Neural crest cell (in vitro differentiated cells): Measurements from ENCODE around the gene MC3R. TPM values are rescaled to one million over a fixed set of nuclear protein-coding genes. Genes with fewer than 3 reads are reported as not detected.
A peak's percentile ranks its signal among the peaks of the same experiment; 100 is the strongest.

Source experiments
- DNase-seq: peaks from one replicate; pipeline ENCODE4 v3.0.0; 2021; ENCODE audit warnings: low read depth, mixed read lengths, low spot score
- H3K27ac Mint-ChIP-seq: one replicate; pipeline ENCODE4 v1.8.0; 2021; ENCODE audit warnings: mild to moderate bottlenecking, mixed read lengths; ENCODE audit not compliant: unreplicated experiment
- H3K27me3 Mint-ChIP-seq: 2 replicates; pipeline ENCODE4 v1.8.0; 2021; ENCODE audit warnings: low read depth, mild to moderate bottlenecking, mixed read lengths
- H3K36me3 Mint-ChIP-seq: 2 replicates; pipeline ENCODE4 v1.8.0; 2021; ENCODE audit warnings: low read depth, mild to moderate bottlenecking, mixed read lengths
- H3K4me1 Mint-ChIP-seq: 2 replicates; pipeline ENCODE4 v1.8.0; 2021; ENCODE audit warnings: mixed read lengths
- H3K4me3 Mint-ChIP-seq: one replicate; pipeline ENCODE4 v1.8.0; 2021; ENCODE audit warnings: mild to moderate bottlenecking, mixed read lengths
- H3K9me3 Mint-ChIP-seq: 2 replicates; pipeline ENCODE4 v1.8.0; 2021; ENCODE audit warnings: mixed read lengths
- long read RNA-seq: library from polyadenylated mRNA; unstranded; transcript quantifications from one replicate; pipeline ENCODE4 v2.0.0, GENCODE V29; 2020
- total RNA-seq: library from RNA; stranded (reverse); gene quantifications from 2 replicates; pipeline ENCODE4 v1.2.1, GENCODE V29; 2021
- TF ChIP-seq, protein P1 (sequence below): fragments of 200-600 bp; sonication (generic); conservative IDR thresholded peaks from 2 replicates; pipeline ENCODE4 v1.5.0; 2021; ENCODE audit warnings: antibody characterized with exemption, mild to moderate bottlenecking

MC3R gene
- not detected in 2 replicates for total RNA-seq
- long read RNA-seq: 0 reads

DNA sequence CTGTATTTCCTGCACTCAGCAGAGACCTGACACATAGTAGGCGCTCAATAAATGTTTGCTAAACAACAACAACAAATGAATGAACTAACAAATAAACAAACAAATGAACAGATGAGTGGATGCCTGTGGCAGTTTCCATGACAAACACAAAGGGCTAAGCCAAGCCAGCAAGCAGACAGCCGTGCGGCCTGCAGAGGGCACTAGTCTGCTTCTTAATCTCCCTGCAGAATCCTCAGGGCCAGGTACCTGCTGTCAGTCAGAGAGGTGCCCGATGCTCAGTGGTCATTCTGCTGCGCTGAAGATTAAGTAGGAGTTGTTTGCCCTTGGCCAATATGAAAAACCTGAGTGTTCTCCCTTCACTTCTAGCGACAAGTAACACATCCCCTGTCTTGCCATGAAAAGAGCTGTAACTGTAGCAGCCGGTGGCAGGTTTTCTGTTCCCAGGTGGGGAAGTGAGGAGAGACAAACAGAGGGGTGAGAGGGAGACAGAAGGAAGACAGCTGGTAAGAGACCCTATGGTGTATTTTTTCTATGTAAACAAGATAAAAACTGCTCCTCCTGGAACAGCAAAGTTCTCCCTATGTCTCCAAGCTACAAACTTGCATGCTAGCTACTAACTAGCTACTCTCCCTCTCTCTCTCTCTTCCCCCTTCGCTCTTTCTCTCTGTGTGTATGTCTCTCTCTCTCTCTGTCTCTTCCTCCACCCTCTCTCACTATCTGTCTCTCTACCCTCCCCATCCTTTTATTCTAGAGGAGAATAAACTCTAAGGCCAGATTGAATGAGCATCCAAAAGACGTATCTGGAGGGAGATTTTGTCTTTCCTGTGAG, at the start of gene MC3R:
Gene MC3R, plus strand, starts transcription at position 779 of the 829 bp plus-strand sequence. CDS start 112 bp downstream, outside the sequence.
- Mint-ChIP-seq H3K9me3 (peaks cover 16% of the 10 kb centered on the region), H3K27ac (no peak within 1 kb of the TSS), H3K27me3 (peaks cover 22% of the 10 kb centered on the region), H3K4me1 (no peaks in the 10 kb centered on the region), H3K36me3 (peaks cover 2% of the 10 kb centered on the region), H3K4me3 (no peak within 1 kb of the TSS)
- TF ChIP-seq, protein P1, sequence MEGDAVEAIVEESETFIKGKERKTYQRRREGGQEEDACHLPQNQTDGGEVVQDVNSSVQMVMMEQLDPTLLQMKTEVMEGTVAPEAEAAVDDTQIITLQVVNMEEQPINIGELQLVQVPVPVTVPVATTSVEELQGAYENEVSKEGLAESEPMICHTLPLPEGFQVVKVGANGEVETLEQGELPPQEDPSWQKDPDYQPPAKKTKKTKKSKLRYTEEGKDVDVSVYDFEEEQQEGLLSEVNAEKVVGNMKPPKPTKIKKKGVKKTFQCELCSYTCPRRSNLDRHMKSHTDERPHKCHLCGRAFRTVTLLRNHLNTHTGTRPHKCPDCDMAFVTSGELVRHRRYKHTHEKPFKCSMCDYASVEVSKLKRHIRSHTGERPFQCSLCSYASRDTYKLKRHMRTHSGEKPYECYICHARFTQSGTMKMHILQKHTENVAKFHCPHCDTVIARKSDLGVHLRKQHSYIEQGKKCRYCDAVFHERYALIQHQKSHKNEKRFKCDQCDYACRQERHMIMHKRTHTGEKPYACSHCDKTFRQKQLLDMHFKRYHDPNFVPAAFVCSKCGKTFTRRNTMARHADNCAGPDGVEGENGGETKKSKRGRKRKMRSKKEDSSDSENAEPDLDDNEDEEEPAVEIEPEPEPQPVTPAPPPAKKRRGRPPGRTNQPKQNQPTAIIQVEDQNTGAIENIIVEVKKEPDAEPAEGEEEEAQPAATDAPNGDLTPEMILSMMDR: peak; percentile 65
- DNase-seq: peak; percentile 16

DNA sequence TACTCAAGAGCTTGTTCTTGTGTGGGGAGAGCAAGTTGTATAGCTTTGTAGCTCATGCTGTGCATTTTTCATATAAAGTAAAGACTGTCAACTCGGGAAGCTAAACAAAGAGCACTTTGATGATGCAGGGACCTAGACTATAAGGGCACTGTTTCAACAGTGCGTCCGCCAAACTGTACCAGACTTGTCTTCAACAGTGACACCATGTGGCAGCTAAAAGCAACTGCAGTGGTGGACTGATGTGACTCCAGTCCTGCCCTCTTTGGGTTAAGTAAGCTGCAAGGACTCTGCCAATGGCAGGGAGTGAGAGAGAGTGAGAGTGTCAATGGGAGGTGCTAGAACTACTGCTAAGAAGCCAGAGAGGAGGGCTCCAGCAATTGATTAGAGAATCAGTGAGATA, 48.1 kb upstream of the MC3R start:
- TF ChIP-seq, protein P1: peak; percentile 47
- H3K4me3 Mint-ChIP-seq: no peak overlapping the region
- no peaks in the 10 kb centered on the region for H3K27me3 Mint-ChIP-seq
- no peak for DNase-seq
- H3K27ac Mint-ChIP-seq: no peak overlapping the region
- peaks cover 25% of the 10 kb centered on the region for H3K9me3 Mint-ChIP-seq
- peaks cover 12% of the 10 kb centered on the region for H3K36me3 Mint-ChIP-seq
- no peaks in the 10 kb centered on the region for H3K4me1 Mint-ChIP-seq

GRCh38 chr20:56202493-56203077, 45.9 kb upstream of the MC3R start:
- H3K9me3 Mint-ChIP-seq: peaks cover 22% of the 10 kb centered on the region
- peaks cover 12% of the 10 kb centered on the region for H3K36me3 Mint-ChIP-seq
- no peak overlapping the region for H3K4me3 Mint-ChIP-seq
- H3K27me3 Mint-ChIP-seq: no peaks in the 10 kb centered on the region
- H3K4me1 Mint-ChIP-seq: no peaks in the 10 kb centered on the region
- H3K27ac Mint-ChIP-seq: no peak overlapping the region
- TF ChIP-seq, protein P1: peak; percentile 30
- DNase-seq: no peak

DNA sequence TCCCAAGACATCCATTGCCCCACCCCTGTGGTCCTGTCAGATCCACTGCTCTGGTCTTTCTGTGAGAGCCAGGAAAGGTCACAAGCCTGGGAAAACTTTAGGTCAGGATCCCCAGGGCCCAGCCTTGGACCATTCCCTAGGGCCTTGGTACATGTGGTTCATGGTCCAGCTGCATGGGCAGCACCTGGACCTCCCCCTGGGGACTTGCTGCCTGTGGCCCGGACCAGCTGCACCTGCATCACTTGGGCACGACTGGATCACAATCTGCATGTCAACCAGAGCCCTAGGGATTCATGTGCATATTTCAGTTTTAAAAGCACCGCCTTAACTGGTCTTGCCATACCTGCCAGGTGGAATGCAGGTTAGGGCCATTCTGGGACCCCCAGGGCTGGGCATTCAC, 44.3 kb upstream of the MC3R start:
- H3K27me3 Mint-ChIP-seq: no peaks in the 10 kb centered on the region
- TF ChIP-seq, protein P1: no peak

GRCh38 chr20:56205346-56205745, 43.2 kb upstream of the MC3R start:
- H3K27ac Mint-ChIP-seq: no peak overlapping the region
- no peaks in the 10 kb centered on the region for H3K27me3 Mint-ChIP-seq
- DNase-seq: no peak
- no peaks in the 10 kb centered on the region for H3K4me1 Mint-ChIP-seq
- TF ChIP-seq, protein P1: no peak
- H3K4me3 Mint-ChIP-seq: no peak overlapping the region
- peaks cover 6% of the 10 kb centered on the region for H3K36me3 Mint-ChIP-seq
- peaks cover 16% of the 10 kb centered on the region for H3K9me3 Mint-ChIP-seq

More for the DNA sequence above, 44.3 kb upstream of the MC3R start:
- no peaks in the 10 kb centered on the region for H3K4me1 Mint-ChIP-seq
- peaks cover 18% of the 10 kb centered on the region for H3K9me3 Mint-ChIP-seq
- H3K4me3 Mint-ChIP-seq: no peak overlapping the region
- no peak overlapping the region for H3K27ac Mint-ChIP-seq
- H3K36me3 Mint-ChIP-seq: peaks cover 12% of the 10 kb centered on the region
- no peak for DNase-seq
